Activated CD4-positive, CD25-positive, alpha-beta regulatory T cell (primary cell): ENCODE data around the gene TNKS2.
"Not testable (repeated sequence)": the region's sequence is repeated elsewhere in the genome, so short reads cannot be mapped to it uniquely, and the experiment has no call there.

Experiments used
- DNase-seq, 4 experiments: peaks; one replicate each; lab custom pipeline; 2025; lab: John Stamatoyannopoulos, UW

Gene TNKS2

GRCh38 chr10:91865562-91866081, 67.4 kb downstream of the TNKS2 start:
- no peak for DNase-seq

GRCh38 chr10:91875156-91875555, 76.9 kb downstream of the TNKS2 start:
- DNase-seq: no peak

- DNase-seq: no peak
Measured at GRCh38 chr10:91875779-91876178, 77.6 kb downstream of the TNKS2 start.

- no peak for DNase-seq
Measured at GRCh38 chr10:91879515-91880170, 81.4 kb downstream of the TNKS2 start.

GRCh38 chr10:91880310-91880709, 82.1 kb downstream of the TNKS2 start:
- no peak for DNase-seq

- no peak for DNase-seq
Measured at GRCh38 chr10:91883549-91884444, 85.6 kb downstream of the TNKS2 start.

- no peak for DNase-seq
Measured at GRCh38 chr10:91884536-91884935, 86.3 kb downstream of the TNKS2 start.

- DNase-seq: no peak
Measured at GRCh38 chr10:91885362-91886079, 87.3 kb downstream of the TNKS2 start.

- DNase-seq: no peak
Measured at GRCh38 chr10:91886954-91887271, 88.7 kb downstream of the TNKS2 start.

- no peak for DNase-seq
Measured at GRCh38 chr10:91887272-91888076, 89.2 kb downstream of the TNKS2 start.

GRCh38 chr10:91891125-91892001, 93.1 kb downstream of the TNKS2 start:
- DNase-seq: no peak

- no peak for DNase-seq
Measured at GRCh38 chr10:91893051-91893450, 94.8 kb downstream of the TNKS2 start.

- not testable (repeated sequence) for DNase-seq
Measured at GRCh38 chr10:91894261-91894685, 96.0 kb downstream of the TNKS2 start.

- DNase-seq: no peak
Measured at GRCh38 chr10:91896212-91896756, 98.1 kb downstream of the TNKS2 start.

- no peak for DNase-seq
Measured at GRCh38 chr10:91897421-91897820, 99.2 kb downstream of the TNKS2 start.

GRCh38 chr10:91901784-91902677, 103.8 kb downstream of the TNKS2 start:
- DNase-seq: peak in 2 of 4 experiments; percentile 4 to 22

- DNase-seq: no peak
Measured at GRCh38 chr10:91907033-91907594, 108.9 kb downstream of the TNKS2 start.

GRCh38 chr10:91907914-91908336, 109.7 kb downstream of the TNKS2 start:
- no peak for DNase-seq
